SK-N-SH treated with all-trans-retinoic acid at 6 μM for 48 hours (cell line): ENCODE results near the gene CHRNB1.

Experiments used
- ATAC-seq: fragments of 200-7000 bp; cut with Tn5 transposase; 3 replicates; pipeline ENCODE4 v1.9.1; 2020; ENCODE audit warnings: mild to moderate bottlenecking, moderate library complexity
- BACH2 ChIP-seq: fragments of 250-450 bp; sonication (Bioruptor Pico); IDR thresholded peaks from 2 replicates; pipeline ENCODE4 v1.9.0; 2021; ENCODE audit warnings: mild to moderate bottlenecking, borderline replicate concordance
- CREB5 ChIP-seq: fragments of 250-450 bp; sonication (Bioruptor Pico); IDR thresholded peaks from 2 replicates; pipeline ENCODE4 v1.5.1; 2020; ENCODE audit warnings: low read depth, mild to moderate bottlenecking, moderate library complexity
- CSDC2 ChIP-seq: fragments of 250-450 bp; sonication (Bioruptor Pico); IDR thresholded peaks from 2 replicates; pipeline ENCODE4 v1.5.0; 2020; ENCODE audit warnings: mild to moderate bottlenecking, moderate library complexity
- CSRNP3 ChIP-seq: fragments of 250-450 bp; sonication (Bioruptor Pico); IDR thresholded peaks from 2 replicates; pipeline ENCODE4 v1.5.1; 2021; ENCODE audit warnings: mild to moderate bottlenecking, moderate library complexity
- GLIS3 ChIP-seq: fragments of 250-450 bp; sonication (Bioruptor Pico); IDR thresholded peaks from 2 replicates; pipeline ENCODE4 v1.5.0; 2020; ENCODE audit warnings: mild to moderate bottlenecking, moderate library complexity
- ISL1 ChIP-seq: fragments of 250-450 bp; sonication (Bioruptor Pico); IDR thresholded peaks from 2 replicates; pipeline ENCODE4 v2.1.2; 2022; ENCODE audit warnings: mild to moderate bottlenecking, moderate library complexity
- OSR1 ChIP-seq: fragments of 250-450 bp; sonication (Bioruptor Pico); IDR thresholded peaks from 2 replicates; pipeline ENCODE4 v1.8.0; 2022; ENCODE audit warnings: moderate library complexity, mild to moderate bottlenecking, inconsistent platforms
- PATZ1 ChIP-seq: fragments of 250-450 bp; sonication (Bioruptor Pico); IDR thresholded peaks from 2 replicates; pipeline ENCODE4 v1.8.0; 2020; ENCODE audit warnings: mild to moderate bottlenecking, moderate library complexity, borderline replicate concordance
- PPARA ChIP-seq: fragments of 250-450 bp; sonication (Bioruptor Pico); IDR thresholded peaks from 2 replicates; pipeline ENCODE4 v1.5.0; 2020; ENCODE audit warnings: mild to moderate bottlenecking, borderline replicate concordance
- RARB ChIP-seq: fragments of 250-450 bp; sonication (Bioruptor Pico); IDR thresholded peaks from 2 replicates; pipeline ENCODE4 v1.8.0; 2021; ENCODE audit warnings: mild to moderate bottlenecking, moderate library complexity
- SNAI2 ChIP-seq: fragments of 250-450 bp; sonication (Bioruptor Pico); IDR thresholded peaks from 2 replicates; pipeline ENCODE4 v1.5.0; 2020; ENCODE audit warnings: mild to moderate bottlenecking, moderate library complexity
- TCF4 ChIP-seq: fragments of 250-450 bp; sonication (Bioruptor Pico); IDR thresholded peaks from 2 replicates; pipeline ENCODE4 v1.8.0; 2021; ENCODE audit warnings: mild to moderate bottlenecking, moderate library complexity, borderline replicate concordance
- TOX ChIP-seq: fragments of 250-450 bp; sonication (Bioruptor Pico); IDR thresholded peaks from 2 replicates; pipeline ENCODE4 v1.8.0; 2021; ENCODE audit warnings: mild to moderate bottlenecking, moderate library complexity, borderline replicate concordance
- TSHZ2 ChIP-seq: fragments of 250-450 bp; sonication (Bioruptor Pico); IDR thresholded peaks from 2 replicates; pipeline ENCODE4 v1.5.0; 2020; ENCODE audit warnings: mild to moderate bottlenecking, moderate library complexity
- ZFP3 ChIP-seq: fragments of 250-450 bp; sonication (Bioruptor Pico); IDR thresholded peaks from 2 replicates; pipeline ENCODE4 v1.5.0; 2020; ENCODE audit warnings: mild to moderate bottlenecking, moderate library complexity
- ZNF565 ChIP-seq: fragments of 450-650 bp; formaldehyde crosslinking; conservative IDR thresholded peaks from 2 replicates; pipeline ENCODE4 v1.5.0; 2020; ENCODE audit warnings: low read depth, mild to moderate bottlenecking, moderate library complexity
- ZNF70 ChIP-seq: fragments of 450-650 bp; formaldehyde crosslinking; IDR thresholded peaks from 2 replicates; pipeline ENCODE4 v1.5.0; 2020; ENCODE audit warnings: mild to moderate bottlenecking, moderate library complexity
- ZNF8 ChIP-seq: fragments of 450-650 bp; formaldehyde crosslinking; IDR thresholded peaks from 2 replicates; pipeline ENCODE4 v1.5.0; 2020; ENCODE audit warnings: mild to moderate bottlenecking, moderate library complexity

The CHRNB1 gene

GRCh38 chr17:7491583-7491982, 46.7 kb downstream of the CHRNB1 start:
- no peak for ATAC-seq
- TF ChIP-seq TCF4 (CRISPR knock-in tag) (no peak), BACH2 (CRISPR knock-in tag) (no peak), CSDC2 (CRISPR knock-in tag) (no peak), PPARA (CRISPR knock-in tag) (no peak), OSR1 (CRISPR knock-in tag) (no peak), ZNF565 (no peak), ZNF8 (CRISPR knock-in tag) (no peak), CSRNP3 (CRISPR knock-in tag) (no peak), ZFP3 (no peak), ZNF70 (CRISPR knock-in tag) (no peak), GLIS3 (CRISPR knock-in tag) (no peak), TSHZ2 (CRISPR knock-in tag) (no peak), CREB5 (CRISPR knock-in tag) (no peak), PATZ1 (no peak)

GRCh38 chr17:7493941-7494340, 49.1 kb downstream of the CHRNB1 start:
- no peak for TF ChIP-seq SNAI2
- no peak for TF ChIP-seq TOX (CRISPR knock-in tag)
- TF ChIP-seq TSHZ2 (CRISPR knock-in tag), result no peak
- no peak for ATAC-seq

GRCh38 chr17:7495906-7496434, 51.1 kb downstream of the CHRNB1 start:
- TF ChIP-seq CSRNP3 (CRISPR knock-in tag) (no peak), OSR1 (CRISPR knock-in tag) (no peak), TCF4 (CRISPR knock-in tag) (no peak), ISL1 (CRISPR knock-in tag) (no peak), CSDC2 (CRISPR knock-in tag) (no peak), RARB (CRISPR knock-in tag) (no peak)
- no peak for ATAC-seq
